ENCODE results near the gene CUTA. TPM values are rescaled to one million over a fixed set of nuclear protein-coding genes. Genes with fewer than 3 reads are reported as not detected.

Gene CUTA
- total RNA-seq, 2 experiments from 2014 or later: 176 to 185 TPM

DNA sequence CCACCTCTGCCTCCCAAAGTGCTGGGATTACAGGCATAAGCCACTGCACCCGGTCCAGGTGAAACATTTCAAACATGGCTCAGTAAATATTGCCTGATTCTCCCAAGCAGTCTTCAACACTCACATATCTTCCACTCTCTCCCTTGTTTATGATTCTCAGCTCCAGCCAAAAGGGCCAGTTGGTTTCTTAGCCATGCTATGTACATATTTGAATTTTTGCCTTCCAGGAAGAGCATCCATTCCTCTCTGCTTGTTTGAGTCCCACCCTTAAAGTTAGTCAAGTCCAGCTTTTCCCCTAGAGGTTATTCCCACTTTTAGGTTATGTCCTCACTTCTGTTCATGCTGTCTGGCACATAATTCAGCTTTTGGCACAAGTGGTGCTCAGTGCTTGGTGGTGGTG lies 20.4 kb downstream of the CUTA start:
- H3K27ac ChIP-seq (ENCODE audit: low read depth in 1 of 2, low read length in 2 of 2): no peak overlapping the region
- H3K9me3 ChIP-seq (ENCODE audit: control insufficient read depth in 1 of 2, insufficient read depth in 1 of 2, low read length in 2 of 2): no peaks in the 10 kb centered on the region
- DNase-seq (no peak), ATAC-seq (ENCODE audit: poor library complexity) (no peak)
- peaks cover 3% of the 10 kb centered on the region for H3K4me1 Mint-ChIP-seq (ENCODE audit: low read depth)
- intact Hi-C loops (cut with DNase I, micrococcal nuclease): no loop called here
- H3K36me3 Mint-ChIP-seq (ENCODE audit: low read depth): no peaks in the 10 kb centered on the region
- no peaks in the 10 kb centered on the region for H3K36me3 ChIP-seq (ENCODE audit: insufficient read depth, low read length)
- H3K4me3 ChIP-seq (ENCODE audit: low read length): no peak overlapping the region
- H3K9me3 Mint-ChIP-seq: no peaks in the 10 kb centered on the region
- ChIA-PET CTCF (interaction anchor here (0.7 kb wide), 1 partner anchor 205 kb away, joined by 3 read pairs; no protein-coding TSS in a partner anchor), POLR2A (interaction anchor here (1.0 kb wide), 1 partner anchor 13 kb away, joined by 3 read pairs; no protein-coding TSS in a partner anchor)
- H3K4me3 Mint-ChIP-seq: no peak overlapping the region
- H3K27ac Mint-ChIP-seq: no peak overlapping the region
- peaks cover 6% of the 10 kb centered on the region for H3K4me1 ChIP-seq (ENCODE audit: insufficient read depth, low read length)
- no peaks in the 10 kb centered on the region for H3K27me3 ChIP-seq (ENCODE audit: control insufficient read depth in 1 of 2, insufficient read depth in 2 of 2, low read length in 2 of 2)
- TF ChIP-seq, protein P1, sequence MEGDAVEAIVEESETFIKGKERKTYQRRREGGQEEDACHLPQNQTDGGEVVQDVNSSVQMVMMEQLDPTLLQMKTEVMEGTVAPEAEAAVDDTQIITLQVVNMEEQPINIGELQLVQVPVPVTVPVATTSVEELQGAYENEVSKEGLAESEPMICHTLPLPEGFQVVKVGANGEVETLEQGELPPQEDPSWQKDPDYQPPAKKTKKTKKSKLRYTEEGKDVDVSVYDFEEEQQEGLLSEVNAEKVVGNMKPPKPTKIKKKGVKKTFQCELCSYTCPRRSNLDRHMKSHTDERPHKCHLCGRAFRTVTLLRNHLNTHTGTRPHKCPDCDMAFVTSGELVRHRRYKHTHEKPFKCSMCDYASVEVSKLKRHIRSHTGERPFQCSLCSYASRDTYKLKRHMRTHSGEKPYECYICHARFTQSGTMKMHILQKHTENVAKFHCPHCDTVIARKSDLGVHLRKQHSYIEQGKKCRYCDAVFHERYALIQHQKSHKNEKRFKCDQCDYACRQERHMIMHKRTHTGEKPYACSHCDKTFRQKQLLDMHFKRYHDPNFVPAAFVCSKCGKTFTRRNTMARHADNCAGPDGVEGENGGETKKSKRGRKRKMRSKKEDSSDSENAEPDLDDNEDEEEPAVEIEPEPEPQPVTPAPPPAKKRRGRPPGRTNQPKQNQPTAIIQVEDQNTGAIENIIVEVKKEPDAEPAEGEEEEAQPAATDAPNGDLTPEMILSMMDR (IDR thresholded peaks at IDR 0.05): no peak
- no peaks in the 10 kb centered on the region for H3K27me3 Mint-ChIP-seq

DNA sequence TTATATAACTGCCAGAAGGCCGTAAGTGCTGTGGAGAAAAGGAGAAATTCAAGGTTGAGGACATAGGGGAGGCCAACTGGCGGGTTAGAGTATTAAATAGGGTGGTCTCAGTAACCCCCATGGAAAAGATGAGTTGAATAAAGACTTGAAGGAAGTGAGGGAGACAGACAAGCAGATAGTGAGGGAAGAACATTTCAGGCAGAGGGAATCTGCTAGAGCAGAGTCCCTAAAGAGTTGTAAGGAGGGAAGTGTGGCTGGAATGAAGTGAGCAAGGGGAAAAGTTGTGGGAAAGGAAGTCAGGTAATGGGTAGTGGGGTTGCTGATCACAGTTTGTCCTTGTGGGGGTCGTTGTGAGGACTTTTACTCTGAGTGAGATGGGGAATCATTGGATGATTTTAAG lies 24.9 kb downstream of the CUTA start:
- Histone ChIP-seq H3K27ac (ENCODE audit: low read depth in 1 of 2, low read length in 2 of 2) (no peak overlapping the region), H3K4me1 (ENCODE audit: insufficient read depth, low read length) (peaks cover 25% of the 10 kb centered on the region), H3K27me3 (ENCODE audit: control insufficient read depth in 1 of 2, insufficient read depth in 2 of 2, low read length in 2 of 2) (no peaks in the 10 kb centered on the region), H3K9me3 (ENCODE audit: control insufficient read depth in 1 of 2, insufficient read depth in 1 of 2, low read length in 2 of 2) (no peaks in the 10 kb centered on the region), H3K4me3 (ENCODE audit: low read length) (no peak overlapping the region), H3K36me3 (ENCODE audit: insufficient read depth, low read length) (no peaks in the 10 kb centered on the region)
- intact Hi-C loops (cut with DNase I, micrococcal nuclease): loop anchor here (5.0 kb wide), 3 partner anchors 51 to 191 kb away; partner anchors contain the start of genes HSD17B8 (in 1 of the 2), RXRB (in 1 of the 2) and SLC39A7 (in 1 of the 2)
- TF ChIP-seq, protein P1 (IDR thresholded peaks at IDR 0.05): no peak
- DNase-seq (no peak), ATAC-seq (ENCODE audit: poor library complexity) (no peak)
- Mint-ChIP-seq H3K27me3 (no peaks in the 10 kb centered on the region), H3K4me3 (peak overlapping the region; percentile 7), H3K27ac (no peak overlapping the region), H3K9me3 (no peaks in the 10 kb centered on the region), H3K4me1 (ENCODE audit: low read depth) (peaks cover 23% of the 10 kb centered on the region), H3K36me3 (ENCODE audit: low read depth) (no peaks in the 10 kb centered on the region)
- CTCF ChIA-PET: interaction anchor here (1.7 kb wide), 1 partner anchor 14 kb away, joined by 5 read pairs; no protein-coding TSS in a partner anchor
- POLR2A ChIA-PET: no interaction called here

DNA sequence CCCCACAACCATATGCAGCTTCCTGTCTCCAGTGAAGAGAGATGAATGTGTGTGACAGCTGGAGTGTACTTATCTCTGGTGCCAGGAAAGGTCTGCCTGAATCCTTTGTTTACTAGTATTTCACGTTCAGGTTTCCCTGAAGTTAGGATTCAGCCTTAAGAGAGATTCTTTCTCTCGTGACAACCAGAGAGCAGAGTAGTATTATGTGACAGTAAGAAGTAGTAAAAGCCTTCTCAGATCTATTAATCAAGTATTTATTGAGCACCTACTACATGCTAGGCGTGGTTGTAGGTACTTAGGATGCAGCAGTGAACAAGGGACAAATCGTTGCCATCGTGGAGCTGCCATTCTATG lies 25.3 kb downstream of the CUTA start:
- no peaks in the 10 kb centered on the region for H3K27me3 ChIP-seq (ENCODE audit: control insufficient read depth in 1 of 2, insufficient read depth in 2 of 2, low read length in 2 of 2)
- peak overlapping the region; percentile 91 for H3K27ac Mint-ChIP-seq
- H3K36me3 ChIP-seq (ENCODE audit: insufficient read depth, low read length): no peaks in the 10 kb centered on the region
- peak in 1 of 14 experiments; percentile 28 for DNase-seq
- no peaks in the 10 kb centered on the region for H3K36me3 Mint-ChIP-seq (ENCODE audit: low read depth)
- no peaks in the 10 kb centered on the region for H3K27me3 Mint-ChIP-seq
- H3K9me3 ChIP-seq (ENCODE audit: control insufficient read depth in 1 of 2, insufficient read depth in 1 of 2, low read length in 2 of 2): no peaks in the 10 kb centered on the region
- peaks cover 25% of the 10 kb centered on the region for H3K4me1 ChIP-seq (ENCODE audit: insufficient read depth, low read length)
- H3K4me3 ChIP-seq (ENCODE audit: low read length): no peak overlapping the region
- no peak for ATAC-seq (ENCODE audit: poor library complexity)
- H3K4me1 Mint-ChIP-seq (ENCODE audit: low read depth): peaks cover 23% of the 10 kb centered on the region
- no peak overlapping the region for H3K27ac ChIP-seq (ENCODE audit: low read depth in 1 of 2, low read length in 2 of 2)
- H3K4me3 Mint-ChIP-seq: peak overlapping the region; percentile 87
- ChIA-PET CTCF (interaction anchor here (1.7 to 2.3 kb wide), 2 partner anchors 14 to 74 kb away, joined by 5 to 12 read pairs; no protein-coding TSS in a partner anchor), POLR2A (no interaction called here)
- TF ChIP-seq, protein P1 (IDR thresholded peaks at IDR 0.05): no peak
- intact Hi-C loops (cut with DNase I, micrococcal nuclease): loop anchor here (5.0 kb wide), 3 partner anchors 50 to 190 kb away; partner anchors contain the start of genes HSD17B8 (in 1 of the 2), RXRB (in 1 of the 2) and SLC39A7 (in 1 of the 2)
- H3K9me3 Mint-ChIP-seq: no peaks in the 10 kb centered on the region
